Breast epithelium (tissue), 4 donors: ENCODE measurements around the gene IFIT3. TPM values are rescaled to one million over a fixed set of nuclear protein-coding genes. Genes with fewer than 3 reads are reported as not detected.

Experiments
- DNase-seq, 2 donors: peaks; one replicate each; pipeline ENCODE4 v3.0.0-alpha.2; 2019; ENCODE audit warnings: low spot score in 2 of 2
- H3K27ac ChIP-seq, 2 donors: fragments of 200-600 bp; sonication (generic) in 1 of 2; one replicate each; pipeline ENCODE4 v1.5.1; 2016 to 2019; ENCODE audit warnings: mild to moderate bottlenecking in 1 of 2
- H3K27me3 ChIP-seq, 2 donors: fragments of 200-600 bp; sonication (generic) in 1 of 2; one replicate each; pipeline versions ENCODE4 v1.5.1 to v1.6.0; 2017 to 2019; ENCODE audit warnings: control low read depth in 1 of 2, mild to moderate bottlenecking in 1 of 2
- H3K36me3 ChIP-seq: fragments of 200-600 bp; one replicate; pipeline ENCODE4 v1.5.1; 2019
- H3K4me1 ChIP-seq, 2 donors: fragments of 200-600 bp; sonication (generic); one replicate each; pipeline ENCODE4 v1.5.1; 2016 to 2019; ENCODE audit warnings: control low read depth in 1 of 2
- H3K4me3 ChIP-seq, 3 donors: fragments of 200-600 bp; sonication (generic); 1 replicate in 2 of 3; 2 replicates in 1 of 3; pipeline ENCODE4 v1.5.1; 2016 to 2019; ENCODE audit warnings: mild to moderate bottlenecking in 3 of 3, moderate library complexity in 2 of 3
- H3K9me3 ChIP-seq, 2 donors: fragments of 200-600 bp; sonication (generic) in 1 of 2; one replicate each; pipeline ENCODE4 v1.5.1; 2016 to 2019; ENCODE audit warnings: control low read depth in 1 of 2
- CTCF ChIP-seq, 3 donors: fragments of 450-650 bp; IDR thresholded peaks; one replicate each; pipeline ENCODE4 v1.5.1; 2016 to 2017; ENCODE audit warnings: antibody characterized with exemption in 3 of 3, mild to moderate bottlenecking in 3 of 3, moderate library complexity in 3 of 3
- POLR2A ChIP-seq: fragments of 450-650 bp; IDR thresholded peaks from one replicate; pipeline ENCODE4 v1.6.1; 2016; ENCODE audit warnings: antibody characterized with exemption, mild to moderate bottlenecking, moderate library complexity
- POLR2AphosphoS5 ChIP-seq, 3 donors: sonication (generic); formaldehyde crosslinking; IDR thresholded peaks; one replicate each; pipeline ENCODE4 v1.6.1; 2017; ENCODE audit warnings: antibody characterized with exemption in 3 of 3
- intact Hi-C: fragments of 100-400 bp; cut with DNase I; formaldehyde crosslinking; loops from one replicate; pipeline ENCODE4 v1.15.1; 2023; ENCODE audit warnings: low total_unique reads
- total RNA-seq, 3 donors: library from RNA; depleted of rRNA; stranded (reverse); fragments of >200 nt; gene quantifications; one replicate each; pipeline ENCODE4 v1.1.0, GENCODE V29; 2016

The IFIT3 gene
- total RNA-seq, 3 donors from 2014 or later: 8.2 to 10.4 (median 9.5) TPM

DNA sequence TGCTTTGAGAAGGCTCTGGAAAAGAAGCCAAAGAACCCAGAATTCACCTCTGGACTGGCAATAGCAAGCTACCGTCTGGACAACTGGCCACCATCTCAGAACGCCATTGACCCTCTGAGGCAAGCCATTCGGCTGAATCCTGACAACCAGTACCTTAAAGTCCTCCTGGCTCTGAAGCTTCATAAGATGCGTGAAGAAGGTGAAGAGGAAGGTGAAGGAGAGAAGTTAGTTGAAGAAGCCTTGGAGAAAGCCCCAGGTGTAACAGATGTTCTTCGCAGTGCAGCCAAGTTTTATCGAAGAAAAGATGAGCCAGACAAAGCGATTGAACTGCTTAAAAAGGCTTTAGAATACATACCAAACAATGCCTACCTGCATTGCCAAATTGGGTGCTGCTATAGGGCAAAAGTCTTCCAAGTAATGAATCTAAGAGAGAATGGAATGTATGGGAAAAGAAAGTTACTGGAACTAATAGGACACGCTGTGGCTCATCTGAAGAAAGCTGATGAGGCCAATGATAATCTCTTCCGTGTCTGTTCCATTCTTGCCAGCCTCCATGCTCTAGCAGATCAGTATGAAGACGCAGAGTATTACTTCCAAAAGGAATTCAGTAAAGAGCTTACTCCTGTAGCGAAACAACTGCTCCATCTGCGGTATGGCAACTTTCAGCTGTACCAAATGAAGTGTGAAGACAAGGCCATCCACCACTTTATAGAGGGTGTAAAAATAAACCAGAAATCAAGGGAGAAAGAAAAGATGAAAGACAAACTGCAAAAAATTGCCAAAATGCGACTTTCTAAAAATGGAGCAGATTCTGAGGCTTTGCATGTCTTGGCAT lies 21.1 kb upstream of the IFIT3 start:
- H3K27ac ChIP-seq: no peak overlapping the region
- intact Hi-C loops: no loop called here
- H3K4me3 ChIP-seq: no peak overlapping the region
- no peaks in the 10 kb centered on the region for H3K9me3 ChIP-seq
- TF ChIP-seq POLR2A: no peak
- no peak for TF ChIP-seq POLR2AphosphoS5 (IDR thresholded peaks at IDR 0.05)
- TF ChIP-seq CTCF (IDR thresholded peaks at IDR 0.05): no peak
- no peaks in the 10 kb centered on the region for H3K36me3 ChIP-seq
- DNase-seq: no peak
- H3K4me1 ChIP-seq: no peaks in the 10 kb centered on the region
- no peaks in the 10 kb centered on the region for H3K27me3 ChIP-seq

GRCh38 chr10:89307269-89307577 lies 20.6 kb upstream of the IFIT3 start:
- H3K27me3 ChIP-seq: no peaks in the 10 kb centered on the region
- H3K36me3 ChIP-seq: no peaks in the 10 kb centered on the region
- TF ChIP-seq POLR2AphosphoS5 (IDR thresholded peaks at IDR 0.05): no peak
- no peak for TF ChIP-seq CTCF (IDR thresholded peaks at IDR 0.05)
- TF ChIP-seq POLR2A: no peak
- H3K4me3 ChIP-seq: no peak overlapping the region
- H3K27ac ChIP-seq: no peak overlapping the region
- DNase-seq: no peak
- no peaks in the 10 kb centered on the region for H3K9me3 ChIP-seq
- H3K4me1 ChIP-seq: no peaks in the 10 kb centered on the region
- intact Hi-C loops: no loop called here

- Histone ChIP-seq H3K4me3 (no peak overlapping the region), H3K27ac (no peak overlapping the region), H3K36me3 (no peaks in the 10 kb centered on the region), H3K9me3 (no peaks in the 10 kb centered on the region), H3K4me1 (no peaks in the 10 kb centered on the region), H3K27me3 (no peaks in the 10 kb centered on the region)
- intact Hi-C loops: no loop called here
- DNase-seq: no peak
- TF ChIP-seq CTCF (IDR thresholded peaks at IDR 0.05) (no peak), POLR2AphosphoS5 (IDR thresholded peaks at IDR 0.05) (no peak), POLR2A (no peak)
Measured at GRCh38 chr10:89308266-89308665, 19.5 kb upstream of the IFIT3 start.

GRCh38 chr10:89308736-89309135 lies 19.1 kb upstream of the IFIT3 start:
- Histone ChIP-seq H3K36me3 (no peaks in the 10 kb centered on the region), H3K9me3 (no peaks in the 10 kb centered on the region), H3K4me1 (no peaks in the 10 kb centered on the region), H3K27me3 (no peaks in the 10 kb centered on the region), H3K4me3 (no peak overlapping the region), H3K27ac (no peak overlapping the region)
- intact Hi-C loops: no loop called here
- no peak for DNase-seq
- TF ChIP-seq POLR2A (no peak), POLR2AphosphoS5 (IDR thresholded peaks at IDR 0.05) (no peak), CTCF (IDR thresholded peaks at IDR 0.05) (no peak)

- TF ChIP-seq CTCF (IDR thresholded peaks at IDR 0.05): no peak
- TF ChIP-seq POLR2A: no peak
- TF ChIP-seq POLR2AphosphoS5 (IDR thresholded peaks at IDR 0.05): no peak
- Histone ChIP-seq H3K4me1 (no peaks in the 10 kb centered on the region), H3K27ac (no peak overlapping the region), H3K9me3 (no peaks in the 10 kb centered on the region), H3K4me3 (no peak overlapping the region), H3K36me3 (no peaks in the 10 kb centered on the region), H3K27me3 (no peaks in the 10 kb centered on the region)
- intact Hi-C loops: no loop called here
- DNase-seq: no peak
Measured at GRCh38 chr10:89309156-89310055, 18.4 kb upstream of the IFIT3 start.
